SK-N-SH treated with all-trans-retinoic acid at 6 μM for 48 hours (cell line): ENCODE data around the gene ABCA12.

Experiments used
- ATAC-seq: fragments of 200-7000 bp; cut with Tn5 transposase; 3 replicates; pipeline ENCODE4 v1.9.1; 2020; ENCODE audit warnings: mild to moderate bottlenecking, moderate library complexity
- ARNTL ChIP-seq: fragments of 450-650 bp; formaldehyde crosslinking; IDR thresholded peaks from 2 replicates; pipeline ENCODE4 v1.5.0; 2020; ENCODE audit warnings: low read depth, mild to moderate bottlenecking, moderate library complexity, borderline replicate concordance
- BACH2 ChIP-seq: fragments of 250-450 bp; sonication (Bioruptor Pico); IDR thresholded peaks from 2 replicates; pipeline ENCODE4 v1.9.0; 2021; ENCODE audit warnings: mild to moderate bottlenecking, borderline replicate concordance
- CREB5 ChIP-seq: fragments of 250-450 bp; sonication (Bioruptor Pico); IDR thresholded peaks from 2 replicates; pipeline ENCODE4 v1.5.1; 2020; ENCODE audit warnings: low read depth, mild to moderate bottlenecking, moderate library complexity
- CSDC2 ChIP-seq: fragments of 250-450 bp; sonication (Bioruptor Pico); IDR thresholded peaks from 2 replicates; pipeline ENCODE4 v1.5.0; 2020; ENCODE audit warnings: mild to moderate bottlenecking, moderate library complexity
- CSRNP3 ChIP-seq: fragments of 250-450 bp; sonication (Bioruptor Pico); IDR thresholded peaks from 2 replicates; pipeline ENCODE4 v1.5.1; 2021; ENCODE audit warnings: mild to moderate bottlenecking, moderate library complexity
- ESRRG ChIP-seq: fragments of 250-450 bp; sonication (Bioruptor Pico); IDR thresholded peaks from 2 replicates; pipeline ENCODE4 v1.6.1; 2021; ENCODE audit warnings: mild to moderate bottlenecking
- GLIS3 ChIP-seq: fragments of 250-450 bp; sonication (Bioruptor Pico); IDR thresholded peaks from 2 replicates; pipeline ENCODE4 v1.5.0; 2020; ENCODE audit warnings: mild to moderate bottlenecking, moderate library complexity
- ISL1 ChIP-seq: fragments of 250-450 bp; sonication (Bioruptor Pico); IDR thresholded peaks from 2 replicates; pipeline ENCODE4 v2.1.2; 2022; ENCODE audit warnings: mild to moderate bottlenecking, moderate library complexity
- OSR1 ChIP-seq: fragments of 250-450 bp; sonication (Bioruptor Pico); IDR thresholded peaks from 2 replicates; pipeline ENCODE4 v1.8.0; 2022; ENCODE audit warnings: moderate library complexity, mild to moderate bottlenecking, inconsistent platforms
- PATZ1 ChIP-seq: fragments of 250-450 bp; sonication (Bioruptor Pico); IDR thresholded peaks from 2 replicates; pipeline ENCODE4 v1.8.0; 2020; ENCODE audit warnings: mild to moderate bottlenecking, moderate library complexity, borderline replicate concordance
- POU6F1 ChIP-seq: fragments of 250-450 bp; sonication (Bioruptor Pico); IDR thresholded peaks from 2 replicates; pipeline ENCODE4 v1.8.0; 2021; ENCODE audit warnings: low read depth, mild to moderate bottlenecking, moderate library complexity, borderline replicate concordance
- PPARA ChIP-seq: fragments of 250-450 bp; sonication (Bioruptor Pico); IDR thresholded peaks from 2 replicates; pipeline ENCODE4 v1.5.0; 2020; ENCODE audit warnings: mild to moderate bottlenecking, borderline replicate concordance
- RARB ChIP-seq: fragments of 250-450 bp; sonication (Bioruptor Pico); IDR thresholded peaks from 2 replicates; pipeline ENCODE4 v1.8.0; 2021; ENCODE audit warnings: mild to moderate bottlenecking, moderate library complexity
- TCF4 ChIP-seq: fragments of 250-450 bp; sonication (Bioruptor Pico); IDR thresholded peaks from 2 replicates; pipeline ENCODE4 v1.8.0; 2021; ENCODE audit warnings: mild to moderate bottlenecking, moderate library complexity, borderline replicate concordance
- TOX ChIP-seq: fragments of 250-450 bp; sonication (Bioruptor Pico); IDR thresholded peaks from 2 replicates; pipeline ENCODE4 v1.8.0; 2021; ENCODE audit warnings: mild to moderate bottlenecking, moderate library complexity, borderline replicate concordance
- TSHZ2 ChIP-seq: fragments of 250-450 bp; sonication (Bioruptor Pico); IDR thresholded peaks from 2 replicates; pipeline ENCODE4 v1.5.0; 2020; ENCODE audit warnings: mild to moderate bottlenecking, moderate library complexity
- ZC3H10 ChIP-seq: fragments of 250-450 bp; sonication (Bioruptor Pico); IDR thresholded peaks from 2 replicates; pipeline ENCODE4 v1.5.1; 2021; ENCODE audit warnings: mild to moderate bottlenecking, moderate library complexity
- ZFP3 ChIP-seq: fragments of 250-450 bp; sonication (Bioruptor Pico); IDR thresholded peaks from 2 replicates; pipeline ENCODE4 v1.5.0; 2020; ENCODE audit warnings: mild to moderate bottlenecking, moderate library complexity
- ZFP30 ChIP-seq: fragments of 450-650 bp; formaldehyde crosslinking; IDR thresholded peaks from 2 replicates; pipeline ENCODE4 v1.5.0; 2022; ENCODE audit warnings: mild to moderate bottlenecking, moderate library complexity
- ZNF565 ChIP-seq: fragments of 450-650 bp; formaldehyde crosslinking; conservative IDR thresholded peaks from 2 replicates; pipeline ENCODE4 v1.5.0; 2020; ENCODE audit warnings: low read depth, mild to moderate bottlenecking, moderate library complexity
- ZNF70 ChIP-seq: fragments of 450-650 bp; formaldehyde crosslinking; IDR thresholded peaks from 2 replicates; pipeline ENCODE4 v1.5.0; 2020; ENCODE audit warnings: mild to moderate bottlenecking, moderate library complexity
- ZNF8 ChIP-seq: fragments of 450-650 bp; formaldehyde crosslinking; IDR thresholded peaks from 2 replicates; pipeline ENCODE4 v1.5.0; 2020; ENCODE audit warnings: mild to moderate bottlenecking, moderate library complexity

Gene ABCA12

GRCh38 chr2:215034154-215034553, 104.3 kb downstream of the ABCA12 start:
- TF ChIP-seq ZFP3 (CRISPR knock-in tag) (no peak), PPARA (CRISPR knock-in tag) (no peak), TOX (no peak), RARB (no peak), CREB5 (no peak), ZNF70 (CRISPR knock-in tag) (no peak), CSDC2 (CRISPR knock-in tag) (no peak), TSHZ2 (CRISPR knock-in tag) (no peak), BACH2 (CRISPR knock-in tag) (no peak), ZNF8 (CRISPR knock-in tag) (no peak), POU6F1 (no peak), GLIS3 (CRISPR knock-in tag) (no peak), ARNTL (CRISPR knock-in tag) (no peak), PATZ1 (no peak), TCF4 (no peak), CSRNP3 (CRISPR knock-in tag) (no peak)
- no peak for ATAC-seq

- TF ChIP-seq OSR1 (CRISPR knock-in tag), result no peak
- TF ChIP-seq ZC3H10 (CRISPR knock-in tag), result no peak
- TF ChIP-seq ZFP30 (CRISPR knock-in tag), result no peak
- no peak; the same call in 1 of the 2 replicates for TF ChIP-seq CREB5
- TF ChIP-seq BACH2 (CRISPR knock-in tag), result no peak
- TF ChIP-seq CSRNP3 (CRISPR knock-in tag), result peak; percentile 89; the same call in 1 of the 2 replicates
- 0 out of 2 replicates have a peak, but pooled peaks have one; percentile 15 for TF ChIP-seq ZNF565
- TF ChIP-seq ZFP3 (CRISPR knock-in tag), result no peak
- TF ChIP-seq TSHZ2 (CRISPR knock-in tag), result peak; percentile 92
- no peak for TF ChIP-seq RARB
- peak; percentile 99 for TF ChIP-seq TCF4
- TF ChIP-seq PATZ1, result no peak
- peak; percentile 12; the same call in 1 of the 2 replicates for TF ChIP-seq PPARA (CRISPR knock-in tag)
- no peak for TF ChIP-seq ESRRG (CRISPR knock-in tag)
- no peak for TF ChIP-seq ISL1
- peak; percentile 20; the same call in 1 of the 2 replicates for TF ChIP-seq ZNF8 (CRISPR knock-in tag)
- TF ChIP-seq, all 23 proteins: peak for 6
- peak; percentile 60 for ATAC-seq
These were observed 106.3 kb downstream of the ABCA12 start for GRCh38 chr2:215032153-215032552.
